PFSK-1 (cell line): ENCODE measurements around the gene HDHD2.

Experiments used
- POLR2AphosphoS5 ChIP-seq: IDR thresholded peaks from 2 replicates; pipeline ENCODE4 v1.6.1; 2012; ENCODE audit warnings: low read depth, mild to moderate bottlenecking, control low read depth, low read length, moderate library complexity
- TAF1 ChIP-seq: IDR thresholded peaks from 2 replicates; pipeline ENCODE4 v1.6.1; 2012; ENCODE audit warnings: low read length, control low read depth, borderline replicate concordance; ENCODE audit not compliant: insufficient read depth
- TF ChIP-seq, protein P1 (sequence below), 2 experiments: IDR thresholded peaks; 2 replicates each; pipeline versions ENCODE4 v1.6.1 to v1.8.0; 2011 to 2012; ENCODE audit warnings: low read depth in 2 of 2, low read length in 2 of 2, control low read depth in 1 of 2, inconsistent platforms in 1 of 2, mild to moderate bottlenecking in 1 of 2, moderate library complexity in 1 of 2; ENCODE audit not compliant: insufficient read depth in 1 of 2

DNA sequence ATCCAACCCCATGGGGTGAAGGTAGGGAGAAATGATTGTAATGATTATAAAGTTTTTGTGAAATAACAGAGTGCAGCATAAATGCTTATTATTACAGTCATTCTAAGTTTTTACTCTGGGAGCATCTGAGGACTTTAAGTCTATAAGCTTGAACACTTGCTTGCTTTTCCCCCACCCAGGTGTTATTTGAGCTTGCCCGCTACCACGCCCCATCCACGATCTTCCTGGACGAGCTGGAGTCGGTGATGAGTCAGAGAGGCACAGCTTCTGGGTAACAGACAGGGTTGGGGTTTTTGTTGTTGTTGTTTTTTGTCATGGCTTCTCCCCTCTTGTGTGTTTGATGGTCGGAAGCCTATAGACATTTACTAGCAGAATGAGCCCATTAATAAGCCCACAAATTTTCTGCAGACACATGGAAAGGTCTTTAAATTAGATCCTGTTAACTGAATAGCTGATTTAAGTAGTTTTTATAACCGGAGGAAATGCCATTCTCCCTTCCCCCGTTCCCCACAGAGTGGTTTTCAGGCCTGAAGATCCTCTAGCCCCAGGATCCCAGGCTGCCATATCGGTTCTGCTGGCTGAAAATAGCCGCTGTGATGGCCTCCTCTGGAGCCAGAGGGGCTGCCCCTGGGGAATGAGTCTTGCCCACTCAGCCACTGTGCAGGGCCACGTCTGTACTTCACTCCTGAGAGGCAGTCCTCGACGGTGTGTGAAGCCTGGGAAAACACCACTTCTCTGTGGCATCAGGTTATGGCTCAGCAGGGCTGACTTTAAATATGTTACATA is 75.0 kb downstream of the HDHD2 start:
- TF ChIP-seq POLR2AphosphoS5 (no peak), TAF1 (no peak)
- TF ChIP-seq, protein P1, sequence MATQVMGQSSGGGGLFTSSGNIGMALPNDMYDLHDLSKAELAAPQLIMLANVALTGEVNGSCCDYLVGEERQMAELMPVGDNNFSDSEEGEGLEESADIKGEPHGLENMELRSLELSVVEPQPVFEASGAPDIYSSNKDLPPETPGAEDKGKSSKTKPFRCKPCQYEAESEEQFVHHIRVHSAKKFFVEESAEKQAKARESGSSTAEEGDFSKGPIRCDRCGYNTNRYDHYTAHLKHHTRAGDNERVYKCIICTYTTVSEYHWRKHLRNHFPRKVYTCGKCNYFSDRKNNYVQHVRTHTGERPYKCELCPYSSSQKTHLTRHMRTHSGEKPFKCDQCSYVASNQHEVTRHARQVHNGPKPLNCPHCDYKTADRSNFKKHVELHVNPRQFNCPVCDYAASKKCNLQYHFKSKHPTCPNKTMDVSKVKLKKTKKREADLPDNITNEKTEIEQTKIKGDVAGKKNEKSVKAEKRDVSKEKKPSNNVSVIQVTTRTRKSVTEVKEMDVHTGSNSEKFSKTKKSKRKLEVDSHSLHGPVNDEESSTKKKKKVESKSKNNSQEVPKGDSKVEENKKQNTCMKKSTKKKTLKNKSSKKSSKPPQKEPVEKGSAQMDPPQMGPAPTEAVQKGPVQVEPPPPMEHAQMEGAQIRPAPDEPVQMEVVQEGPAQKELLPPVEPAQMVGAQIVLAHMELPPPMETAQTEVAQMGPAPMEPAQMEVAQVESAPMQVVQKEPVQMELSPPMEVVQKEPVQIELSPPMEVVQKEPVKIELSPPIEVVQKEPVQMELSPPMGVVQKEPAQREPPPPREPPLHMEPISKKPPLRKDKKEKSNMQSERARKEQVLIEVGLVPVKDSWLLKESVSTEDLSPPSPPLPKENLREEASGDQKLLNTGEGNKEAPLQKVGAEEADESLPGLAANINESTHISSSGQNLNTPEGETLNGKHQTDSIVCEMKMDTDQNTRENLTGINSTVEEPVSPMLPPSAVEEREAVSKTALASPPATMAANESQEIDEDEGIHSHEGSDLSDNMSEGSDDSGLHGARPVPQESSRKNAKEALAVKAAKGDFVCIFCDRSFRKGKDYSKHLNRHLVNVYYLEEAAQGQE (IDR thresholded peaks at IDR 0.05; ENCODE audit: insufficient read depth in 1 of 2, low read depth in 2 of 2, low read length in 2 of 2), result no peak
